Measurements from ENCODE around the gene NEURL4.

The NEURL4 gene

GRCh38 chr17:7327501-7327900 lies 1.6 kb downstream of the NEURL4 start:
- Histone ChIP-seq H3K36me3 (ENCODE audit: control insufficient read depth, low read length) (peaks cover 46% of the 10 kb centered on the region), H3K79me2 (ENCODE audit: control insufficient read depth, low read length) (peaks cover 41% of the 10 kb centered on the region), H3K27me3 (ENCODE audit: control insufficient read depth, low read length) (no peaks in the 10 kb centered on the region), H3F3A (ENCODE audit: control insufficient read depth, insufficient read depth) (peaks cover 8% of the 10 kb centered on the region), H3K9me3 (ENCODE audit: control insufficient read depth, insufficient read depth, low read length) (no peaks in the 10 kb centered on the region), H3K27ac (ENCODE audit: low read depth, low read length) (no peak overlapping the region), H3K4me3 (ENCODE audit: low read length) (peak overlapping the region; percentile 100), H3K9me2 (replicated peaks; ENCODE audit: control insufficient read depth, low read length) (no peaks in the 10 kb centered on the region), H3K4me2 (ENCODE audit: low read length) (peak overlapping the region; percentile 98), H4K20me1 (ENCODE audit: control insufficient read depth, insufficient read depth, low read depth, low read length) (no peaks in the 10 kb centered on the region), H3K4me1 (ENCODE audit: control insufficient read depth, low read length) (peaks cover 43% of the 10 kb centered on the region)
- TF ChIP-seq, protein P1, sequence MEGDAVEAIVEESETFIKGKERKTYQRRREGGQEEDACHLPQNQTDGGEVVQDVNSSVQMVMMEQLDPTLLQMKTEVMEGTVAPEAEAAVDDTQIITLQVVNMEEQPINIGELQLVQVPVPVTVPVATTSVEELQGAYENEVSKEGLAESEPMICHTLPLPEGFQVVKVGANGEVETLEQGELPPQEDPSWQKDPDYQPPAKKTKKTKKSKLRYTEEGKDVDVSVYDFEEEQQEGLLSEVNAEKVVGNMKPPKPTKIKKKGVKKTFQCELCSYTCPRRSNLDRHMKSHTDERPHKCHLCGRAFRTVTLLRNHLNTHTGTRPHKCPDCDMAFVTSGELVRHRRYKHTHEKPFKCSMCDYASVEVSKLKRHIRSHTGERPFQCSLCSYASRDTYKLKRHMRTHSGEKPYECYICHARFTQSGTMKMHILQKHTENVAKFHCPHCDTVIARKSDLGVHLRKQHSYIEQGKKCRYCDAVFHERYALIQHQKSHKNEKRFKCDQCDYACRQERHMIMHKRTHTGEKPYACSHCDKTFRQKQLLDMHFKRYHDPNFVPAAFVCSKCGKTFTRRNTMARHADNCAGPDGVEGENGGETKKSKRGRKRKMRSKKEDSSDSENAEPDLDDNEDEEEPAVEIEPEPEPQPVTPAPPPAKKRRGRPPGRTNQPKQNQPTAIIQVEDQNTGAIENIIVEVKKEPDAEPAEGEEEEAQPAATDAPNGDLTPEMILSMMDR (IDR thresholded peaks at IDR 0.05; ENCODE audit: low read depth, low read length, poor library complexity, severe bottlenecking), result no peak
- TF ChIP-seq EZH2phosphoT487 (IDR thresholded peaks at IDR 0.05; ENCODE audit: borderline replicate concordance, low read length), result no peak

- peaks cover 51% of the 10 kb centered on the region for H3K36me3 ChIP-seq (ENCODE audit: control insufficient read depth, low read length)
Observed at GRCh38 chr17:7327056-7327455, 2.1 kb downstream of the NEURL4 start.

GRCh38 chr17:7326186-7326585 lies 2.9 kb downstream of the NEURL4 start:
- Histone ChIP-seq H3K4me3 (ENCODE audit: low read length) (no peak overlapping the region), H3K9me2 (replicated peaks; ENCODE audit: control insufficient read depth, low read length) (no peaks in the 10 kb centered on the region), H4K20me1 (ENCODE audit: control insufficient read depth, insufficient read depth, low read depth, low read length) (no peaks in the 10 kb centered on the region), H3K36me3 (ENCODE audit: control insufficient read depth, low read length) (peaks cover 59% of the 10 kb centered on the region), H3K27me3 (ENCODE audit: control insufficient read depth, low read length) (no peaks in the 10 kb centered on the region), H3K9me3 (ENCODE audit: control insufficient read depth, insufficient read depth, low read length) (no peaks in the 10 kb centered on the region), H3K79me2 (ENCODE audit: control insufficient read depth, low read length) (peaks cover 41% of the 10 kb centered on the region), H3K27ac (ENCODE audit: low read depth, low read length) (no peak overlapping the region), H3K4me2 (ENCODE audit: low read length) (no peak overlapping the region), H3K4me1 (ENCODE audit: control insufficient read depth, low read length) (peaks cover 30% of the 10 kb centered on the region), H3F3A (ENCODE audit: control insufficient read depth, insufficient read depth) (peaks cover 5% of the 10 kb centered on the region)
- TF ChIP-seq EZH2phosphoT487 (IDR thresholded peaks at IDR 0.05; ENCODE audit: borderline replicate concordance, low read length), result no peak
- TF ChIP-seq, protein P1 (IDR thresholded peaks at IDR 0.05; ENCODE audit: low read depth, low read length, poor library complexity, severe bottlenecking), result no peak

More at GRCh38 chr17:7327056-7327455, 2.1 kb downstream of the NEURL4 start:
- no peaks in the 10 kb centered on the region for H3K27me3 ChIP-seq (ENCODE audit: control insufficient read depth, low read length)
- H4K20me1 ChIP-seq (ENCODE audit: control insufficient read depth, insufficient read depth, low read depth, low read length), result no peaks in the 10 kb centered on the region
- peaks cover 5% of the 10 kb centered on the region for H3F3A ChIP-seq (ENCODE audit: control insufficient read depth, insufficient read depth)
- peaks cover 39% of the 10 kb centered on the region for H3K4me1 ChIP-seq (ENCODE audit: control insufficient read depth, low read length)
- peak overlapping the region; percentile 98; the same call in 1 of the 2 replicates for H3K4me2 ChIP-seq (ENCODE audit: low read length)
- no peak for TF ChIP-seq EZH2phosphoT487 (IDR thresholded peaks at IDR 0.05; ENCODE audit: borderline replicate concordance, low read length)
- TF ChIP-seq, protein P1 (IDR thresholded peaks at IDR 0.05; ENCODE audit: low read depth, low read length, poor library complexity, severe bottlenecking), result no peak
- no peaks in the 10 kb centered on the region for H3K9me3 ChIP-seq (ENCODE audit: control insufficient read depth, insufficient read depth, low read length)
- no peak overlapping the region for H3K27ac ChIP-seq (ENCODE audit: low read depth, low read length)
- H3K79me2 ChIP-seq (ENCODE audit: control insufficient read depth, low read length), result peaks cover 41% of the 10 kb centered on the region
- H3K9me2 ChIP-seq (replicated peaks; ENCODE audit: control insufficient read depth, low read length), result no peaks in the 10 kb centered on the region
- H3K4me3 ChIP-seq (ENCODE audit: low read length), result no peak overlapping the region
